WTC11 (cell line): ENCODE measurements around the gene ZNF683. TPM values are rescaled to one million over a fixed set of nuclear protein-coding genes. Genes with fewer than 3 reads are reported as not detected.
A peak's percentile ranks its signal among the peaks of the same experiment; 100 is the strongest.

Experiments used
- AFF4 ChIP-seq: sonication (generic); formaldehyde crosslinking; IDR thresholded peaks from 2 replicates; pipeline ENCODE4 v1.8.1; 2023; ENCODE audit warnings: mild to moderate bottlenecking, missing genetic modification reagents, borderline replicate concordance
- ARID4B ChIP-seq: sonication (generic); formaldehyde crosslinking; IDR thresholded peaks from 2 replicates; pipeline ENCODE4 v1.8.0; 2023; ENCODE audit warnings: missing genetic modification reagents, mild to moderate bottlenecking, borderline replicate concordance
- ATF2 ChIP-seq: sonication (generic); formaldehyde crosslinking; IDR thresholded peaks from 2 replicates; pipeline ENCODE4 v1.8.1; 2022; ENCODE audit warnings: low read depth, missing genetic modification reagents, borderline replicate concordance
- E2F1 ChIP-seq: sonication (generic); formaldehyde crosslinking; IDR thresholded peaks from 2 replicates; pipeline ENCODE4 v1.8.0; 2022; ENCODE audit warnings: mild to moderate bottlenecking, missing genetic modification reagents
- ERG ChIP-seq: fragments of 250-450 bp; sonication (Bioruptor Pico); IDR thresholded peaks from 2 replicates; pipeline ENCODE4 v1.8.0; 2021; ENCODE audit warnings: mild to moderate bottlenecking
- IRF2 ChIP-seq: sonication (generic); formaldehyde crosslinking; IDR thresholded peaks from 2 replicates; pipeline ENCODE4 v1.8.0; 2022; ENCODE audit warnings: low read depth, missing genetic modification reagents, borderline replicate concordance
- KAT7 ChIP-seq: sonication (generic); formaldehyde crosslinking; IDR thresholded peaks from 2 replicates; pipeline ENCODE4 v1.8.1; 2023; ENCODE audit warnings: missing genetic modification reagents, mild to moderate bottlenecking, borderline replicate concordance
- MAX ChIP-seq: sonication (generic); formaldehyde crosslinking; IDR thresholded peaks from 2 replicates; pipeline ENCODE4 v1.8.0; 2022; ENCODE audit warnings: mild to moderate bottlenecking, missing genetic modification reagents
- PRDM15 ChIP-seq: sonication (generic); formaldehyde crosslinking; IDR thresholded peaks from 2 replicates; pipeline ENCODE4 v1.8.0; 2022; ENCODE audit warnings: missing genetic modification reagents
- TEAD1 ChIP-seq: sonication (generic); formaldehyde crosslinking; IDR thresholded peaks from 2 replicates; pipeline ENCODE4 v1.8.0; 2022; ENCODE audit warnings: mild to moderate bottlenecking, missing genetic modification reagents
- ZBTB21 ChIP-seq: sonication (generic); formaldehyde crosslinking; IDR thresholded peaks from 2 replicates; pipeline ENCODE4 v1.8.1; 2023; ENCODE audit warnings: mild to moderate bottlenecking, missing genetic modification reagents, borderline replicate concordance
- ZNF317 ChIP-seq: sonication (generic); formaldehyde crosslinking; IDR thresholded peaks from 2 replicates; pipeline ENCODE4 v1.8.1; 2023; ENCODE audit warnings: low read depth, mild to moderate bottlenecking, moderate library complexity, missing genetic modification reagents, borderline replicate concordance
- ZNF416 ChIP-seq: fragments of 250-450 bp; sonication (Bioruptor Pico); IDR thresholded peaks from 2 replicates; pipeline ENCODE4 v1.9.0; 2021; ENCODE audit warnings: mild to moderate bottlenecking, inconsistent platforms
- ZNF512 ChIP-seq: sonication (generic); formaldehyde crosslinking; IDR thresholded peaks from 2 replicates; pipeline ENCODE4 v1.8.1; 2022; ENCODE audit warnings: missing genetic modification reagents, borderline replicate concordance
- ZNF532 ChIP-seq: fragments of 250-450 bp; sonication (Bioruptor Pico); IDR thresholded peaks from 2 replicates; pipeline ENCODE4 v1.9.0; 2021; ENCODE audit warnings: mild to moderate bottlenecking, borderline replicate concordance
- total RNA-seq: library from RNA; stranded (reverse); gene quantifications from 3 replicates; pipeline ENCODE4 v1.2.3, GENCODE V29; 2021

ZNF683 gene
- total RNA-seq, 1 experiment from 2014 or later = not detected

GRCh38 chr1:26408604-26409003, 36.1 kb upstream of the ZNF683 start (continued):
- no peak for TF ChIP-seq ZNF532 (CRISPR knock-in tag)
- peak; percentile 97 for TF ChIP-seq MAX (CRISPR knock-in tag)
- TF ChIP-seq ZBTB21 (CRISPR knock-in tag) = peak; percentile 96
- peak; percentile 100 for TF ChIP-seq TEAD1 (CRISPR knock-in tag)
- peak; percentile 98 for TF ChIP-seq ATF2
- TF ChIP-seq PRDM15 (CRISPR knock-in tag) = peak; percentile 85
- peak; percentile 99 for TF ChIP-seq AFF4
- peak; percentile 99 for TF ChIP-seq E2F1 (CRISPR knock-in tag)
- TF ChIP-seq ERG (CRISPR knock-in tag) = peak; percentile 91
- TF ChIP-seq ZNF317 (CRISPR knock-in tag) = peak; percentile 91
- peak; percentile 98 for TF ChIP-seq IRF2
- TF ChIP-seq ZNF512 (CRISPR knock-in tag) = peak; percentile 99
- TF ChIP-seq ZNF416 (CRISPR knock-in tag) = no peak
- peak; percentile 100 for TF ChIP-seq KAT7
- peak; percentile 100 for TF ChIP-seq ARID4B (CRISPR knock-in tag)
